Astrocyte (in vitro differentiated cells and primary cell): ENCODE measurements around the gene TUT7. TPM values are rescaled to one million over a fixed set of nuclear protein-coding genes. Genes with fewer than 3 reads are reported as not detected.

Experiments
- DNase-seq: peaks from one replicate; pipeline ENCODE4 v3.0.0-alpha.2; 2010; ENCODE audit warnings: low read depth
- FAIRE-seq: peaks from 2 replicates; lab custom pipeline; 2011; peaks lifted over from hg19 to GRCh38; lab: Jason Lieb, UNC
- H2AFZ ChIP-seq: 2 replicates; pipeline ENCODE4 v1.6.0; 2012; ENCODE audit warnings: low read depth, low read length, inconsistent platforms
- H3K27ac ChIP-seq: 2 replicates; pipeline ENCODE4 v1.5.1; 2011; ENCODE audit warnings: low read depth, low read length, inconsistent platforms
- H3K27me3 ChIP-seq: 2 replicates; pipeline ENCODE4 v1.6.0; 2011; ENCODE audit warnings: low read length, inconsistent platforms; ENCODE audit not compliant: insufficient read depth
- H3K36me3 ChIP-seq: 2 replicates; pipeline ENCODE4 v1.5.1; 2011; ENCODE audit warnings: low read length, inconsistent platforms; ENCODE audit not compliant: insufficient read depth
- H3K4me1 ChIP-seq: 2 replicates; pipeline ENCODE4 v1.5.1; 2011; ENCODE audit warnings: low read length, inconsistent platforms; ENCODE audit not compliant: insufficient read depth
- H3K4me2 ChIP-seq: 2 replicates; pipeline ENCODE4 v1.6.0; 2012; ENCODE audit warnings: low read length, inconsistent platforms
- H3K4me3 ChIP-seq: 2 replicates; pipeline ENCODE4 v1.5.1; 2011; ENCODE audit warnings: low read depth, mild to moderate bottlenecking, low read length, inconsistent platforms; ENCODE audit not compliant: insufficient read depth
- H3K79me2 ChIP-seq: 2 replicates; pipeline ENCODE4 v1.6.0; 2012; ENCODE audit warnings: mild to moderate bottlenecking, low read length, inconsistent platforms; ENCODE audit not compliant: insufficient read depth
- H3K9ac ChIP-seq: 2 replicates; pipeline ENCODE4 v1.6.0; 2012; ENCODE audit warnings: mild to moderate bottlenecking, low read length, inconsistent platforms
- H3K9me3 ChIP-seq: 2 replicates; pipeline ENCODE4 v1.5.1; 2012; ENCODE audit warnings: low read depth, mild to moderate bottlenecking, low read length, inconsistent platforms; ENCODE audit not compliant: insufficient read depth
- H4K20me1 ChIP-seq: 2 replicates; pipeline ENCODE4 v1.6.0; 2012; ENCODE audit warnings: low read length, inconsistent platforms; ENCODE audit not compliant: insufficient read depth
- H3K27ac Mint-ChIP-seq: one replicate; pipeline ENCODE4 v1.8.0; 2021; ENCODE audit warnings: mild to moderate bottlenecking, mixed read lengths; ENCODE audit not compliant: unreplicated experiment
- H3K27me3 Mint-ChIP-seq: one replicate; pipeline ENCODE4 v1.8.0; 2021; ENCODE audit warnings: low read depth, mixed read lengths; ENCODE audit not compliant: unreplicated experiment
- H3K36me3 Mint-ChIP-seq: one replicate; pipeline ENCODE4 v1.8.0; 2021; ENCODE audit warnings: low read depth, mixed read lengths; ENCODE audit not compliant: unreplicated experiment
- H3K4me1 Mint-ChIP-seq: one replicate; pipeline ENCODE4 v1.8.0; 2021; ENCODE audit warnings: low read depth, mixed read lengths; ENCODE audit not compliant: unreplicated experiment
- H3K4me3 Mint-ChIP-seq: one replicate; pipeline ENCODE4 v1.8.0; 2021; ENCODE audit warnings: mild to moderate bottlenecking, moderate library complexity, mixed read lengths; ENCODE audit not compliant: unreplicated experiment
- H3K9me3 Mint-ChIP-seq: one replicate; pipeline ENCODE4 v1.8.0; 2021; ENCODE audit warnings: mild to moderate bottlenecking, mixed read lengths; ENCODE audit not compliant: unreplicated experiment
- EZH2 ChIP-seq: IDR thresholded peaks from 2 replicates; pipeline ENCODE4 v1.6.1; 2012; ENCODE audit warnings: mild to moderate bottlenecking, low read length, inconsistent platforms; ENCODE audit not compliant: insufficient read depth
- total RNA-seq: library from RNA; stranded (reverse); gene quantifications from 2 replicates; pipeline ENCODE4 v1.2.1, GENCODE V29; 2021
- TF ChIP-seq, protein P1 (sequence below): IDR thresholded peaks from 2 replicates; pipeline ENCODE4 v1.5.1; 2011; ENCODE audit warnings: low read depth, mild to moderate bottlenecking, inconsistent platforms, low read length, moderate library complexity; ENCODE audit not compliant: insufficient read depth

The TUT7 gene
- total RNA-seq, 1 donor from 2014 or later, result 24.8 TPM

DNA sequence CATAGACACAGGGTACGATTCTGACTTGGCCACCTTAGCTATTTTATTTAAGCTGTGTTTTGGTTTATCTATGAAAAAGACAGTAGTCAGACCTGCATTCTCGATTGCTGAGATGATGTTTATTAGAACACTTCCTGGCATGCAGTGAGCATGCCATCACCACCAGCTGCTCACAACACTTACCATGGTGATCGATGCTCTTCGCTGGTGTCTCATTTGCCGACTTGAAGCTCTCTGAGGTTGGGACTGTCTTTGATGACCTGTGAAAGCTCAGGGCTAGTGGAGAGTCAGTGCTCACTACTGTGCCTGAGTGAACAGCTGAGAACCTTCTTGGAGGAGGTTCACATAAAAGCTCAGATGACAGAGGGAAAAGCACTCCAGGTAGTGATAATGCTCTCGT lies 90.3 kb downstream of the TUT7 start:
- no peak for DNase-seq
- no peak overlapping the region for H3K4me2 ChIP-seq
- no peaks in the 10 kb centered on the region for H3K9me3 ChIP-seq
- Mint-ChIP-seq H3K27me3 (no peaks in the 10 kb centered on the region), H3K36me3 (peaks cover 12% of the 10 kb centered on the region), H3K9me3 (no peaks in the 10 kb centered on the region), H3K27ac (no peak overlapping the region), H3K4me3 (no peak overlapping the region), H3K4me1 (peaks cover 2% of the 10 kb centered on the region)
- no peaks in the 10 kb centered on the region for H3K36me3 ChIP-seq
- H3K9ac ChIP-seq, result no peak overlapping the region
- no peak for FAIRE-seq
- no peaks in the 10 kb centered on the region for H3K79me2 ChIP-seq
- no peak overlapping the region for H2AFZ ChIP-seq
- TF ChIP-seq, protein P1, sequence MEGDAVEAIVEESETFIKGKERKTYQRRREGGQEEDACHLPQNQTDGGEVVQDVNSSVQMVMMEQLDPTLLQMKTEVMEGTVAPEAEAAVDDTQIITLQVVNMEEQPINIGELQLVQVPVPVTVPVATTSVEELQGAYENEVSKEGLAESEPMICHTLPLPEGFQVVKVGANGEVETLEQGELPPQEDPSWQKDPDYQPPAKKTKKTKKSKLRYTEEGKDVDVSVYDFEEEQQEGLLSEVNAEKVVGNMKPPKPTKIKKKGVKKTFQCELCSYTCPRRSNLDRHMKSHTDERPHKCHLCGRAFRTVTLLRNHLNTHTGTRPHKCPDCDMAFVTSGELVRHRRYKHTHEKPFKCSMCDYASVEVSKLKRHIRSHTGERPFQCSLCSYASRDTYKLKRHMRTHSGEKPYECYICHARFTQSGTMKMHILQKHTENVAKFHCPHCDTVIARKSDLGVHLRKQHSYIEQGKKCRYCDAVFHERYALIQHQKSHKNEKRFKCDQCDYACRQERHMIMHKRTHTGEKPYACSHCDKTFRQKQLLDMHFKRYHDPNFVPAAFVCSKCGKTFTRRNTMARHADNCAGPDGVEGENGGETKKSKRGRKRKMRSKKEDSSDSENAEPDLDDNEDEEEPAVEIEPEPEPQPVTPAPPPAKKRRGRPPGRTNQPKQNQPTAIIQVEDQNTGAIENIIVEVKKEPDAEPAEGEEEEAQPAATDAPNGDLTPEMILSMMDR, result no peak
- TF ChIP-seq EZH2, result no peak
- peaks cover 3% of the 10 kb centered on the region for H4K20me1 ChIP-seq
- H3K4me1 ChIP-seq, result no peaks in the 10 kb centered on the region
- no peak overlapping the region for H3K27ac ChIP-seq
- no peak overlapping the region for H3K4me3 ChIP-seq
- H3K27me3 ChIP-seq, result no peaks in the 10 kb centered on the region

DNA sequence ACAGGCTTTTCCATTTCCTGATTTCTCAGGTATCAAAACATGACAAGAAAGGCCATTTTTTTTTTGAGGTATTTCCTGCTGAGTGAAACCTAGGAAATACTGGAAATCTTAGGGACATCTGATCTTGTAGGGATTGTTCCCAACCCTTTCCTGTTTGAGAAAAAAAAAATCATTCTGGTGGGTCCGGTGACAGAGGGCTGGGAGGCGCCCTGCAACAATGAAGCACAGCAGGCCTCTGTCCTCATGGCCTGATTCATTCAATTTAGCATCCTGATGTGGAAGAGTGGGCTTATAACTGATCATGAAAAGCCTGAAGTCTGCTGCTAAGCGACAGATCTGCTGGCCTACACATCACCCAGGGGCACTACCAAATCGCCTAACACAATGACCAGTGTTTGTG lies 91.7 kb downstream of the TUT7 start:
- Histone ChIP-seq H2AFZ (no peak overlapping the region), H3K36me3 (no peaks in the 10 kb centered on the region), H3K4me1 (no peaks in the 10 kb centered on the region), H3K79me2 (no peaks in the 10 kb centered on the region), H3K4me3 (no peak overlapping the region), H3K9ac (no peak overlapping the region), H3K4me2 (no peak overlapping the region), H3K27ac (no peak overlapping the region), H4K20me1 (no peaks in the 10 kb centered on the region), H3K9me3 (no peaks in the 10 kb centered on the region), H3K27me3 (no peaks in the 10 kb centered on the region)
- Mint-ChIP-seq H3K27me3 (no peaks in the 10 kb centered on the region), H3K9me3 (no peaks in the 10 kb centered on the region), H3K4me1 (peaks cover 2% of the 10 kb centered on the region), H3K36me3 (peaks cover 12% of the 10 kb centered on the region), H3K4me3 (no peak overlapping the region), H3K27ac (no peak overlapping the region)
- no peak for TF ChIP-seq EZH2
- TF ChIP-seq, protein P1, result no peak
- DNase-seq, result no peak
- no peak for FAIRE-seq

DNA sequence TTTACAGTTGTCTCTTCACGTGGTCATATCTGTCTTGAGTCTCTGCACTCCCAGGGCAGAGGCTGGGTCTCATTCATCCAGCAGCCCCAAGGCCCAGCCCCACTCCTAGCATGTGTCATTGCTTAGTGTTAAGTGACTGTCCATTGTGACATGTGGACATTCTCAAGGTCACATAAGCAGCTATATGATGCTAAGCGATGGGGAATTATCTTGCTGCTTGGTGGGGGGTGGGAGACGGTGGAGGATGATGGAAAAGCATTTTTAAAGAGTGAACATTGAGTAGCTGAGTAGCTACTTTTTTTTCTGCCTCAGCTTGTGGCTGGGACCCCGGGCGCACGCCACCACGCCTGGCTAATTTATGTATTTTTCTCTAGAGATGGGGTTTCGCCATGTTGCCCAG lies 94.7 kb downstream of the TUT7 start, which contains the start of gene C9orf153:
Gene C9orf153 (minus strand): TSS at position 101 of the 400 bp plus-strand sequence. CDS start 30,054 bp downstream, outside the sequence.
- Histone ChIP-seq H2AFZ (no peak within 1 kb of the TSS), H3K9me3 (no peaks in the 10 kb centered on the region), H3K4me2 (no peak within 1 kb of the TSS), H3K36me3 (no peaks in the 10 kb centered on the region), H3K79me2 (no peaks in the 10 kb centered on the region), H3K27ac (no peak within 1 kb of the TSS), H3K9ac (no peak within 1 kb of the TSS), H4K20me1 (no peaks in the 10 kb centered on the region), H3K4me1 (no peaks in the 10 kb centered on the region), H3K4me3 (no peak within 1 kb of the TSS), H3K27me3 (no peaks in the 10 kb centered on the region)
- Mint-ChIP-seq H3K36me3 (peaks cover 10% of the 10 kb centered on the region), H3K27me3 (no peaks in the 10 kb centered on the region), H3K9me3 (no peaks in the 10 kb centered on the region), H3K4me1 (no peaks in the 10 kb centered on the region), H3K4me3 (no peak within 1 kb of the TSS), H3K27ac (no peak within 1 kb of the TSS)
- FAIRE-seq (no peak), DNase-seq (no peak)
- TF ChIP-seq, protein P1, result no peak
- TF ChIP-seq EZH2, result no peak
